ENCODE measurements around the gene SMYD5.

DNA sequence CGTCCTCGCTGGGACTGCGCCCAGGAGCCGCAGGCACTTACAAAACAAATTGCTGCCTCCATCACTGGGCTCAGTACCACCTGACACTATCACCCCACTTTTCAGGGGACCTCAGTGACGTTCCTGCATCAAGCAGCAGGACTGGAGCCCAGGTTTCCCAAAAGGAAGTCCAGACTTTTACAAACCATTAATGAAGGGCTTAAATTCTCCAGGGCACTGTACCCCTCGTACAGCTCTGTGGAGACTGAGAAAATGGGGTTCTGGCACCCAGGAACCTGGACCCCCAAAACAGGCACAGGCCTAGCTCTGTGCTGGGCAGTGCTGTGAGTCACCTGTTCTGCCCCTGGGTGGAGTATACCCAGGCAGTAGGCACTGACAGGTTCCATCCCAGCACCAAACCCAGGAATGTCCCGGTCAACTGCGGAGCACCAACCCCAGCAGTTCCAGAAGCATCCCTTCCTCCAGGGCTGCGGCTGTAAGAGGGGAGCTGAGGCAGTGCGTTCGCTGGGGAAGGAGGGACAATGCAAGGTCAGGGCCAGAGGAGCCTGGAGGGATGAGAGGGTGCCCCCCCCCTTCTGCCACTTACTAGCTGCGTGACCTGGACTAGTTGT, 36.3 kb upstream of the SMYD5 start:
- TF ChIP-seq, protein P1, sequence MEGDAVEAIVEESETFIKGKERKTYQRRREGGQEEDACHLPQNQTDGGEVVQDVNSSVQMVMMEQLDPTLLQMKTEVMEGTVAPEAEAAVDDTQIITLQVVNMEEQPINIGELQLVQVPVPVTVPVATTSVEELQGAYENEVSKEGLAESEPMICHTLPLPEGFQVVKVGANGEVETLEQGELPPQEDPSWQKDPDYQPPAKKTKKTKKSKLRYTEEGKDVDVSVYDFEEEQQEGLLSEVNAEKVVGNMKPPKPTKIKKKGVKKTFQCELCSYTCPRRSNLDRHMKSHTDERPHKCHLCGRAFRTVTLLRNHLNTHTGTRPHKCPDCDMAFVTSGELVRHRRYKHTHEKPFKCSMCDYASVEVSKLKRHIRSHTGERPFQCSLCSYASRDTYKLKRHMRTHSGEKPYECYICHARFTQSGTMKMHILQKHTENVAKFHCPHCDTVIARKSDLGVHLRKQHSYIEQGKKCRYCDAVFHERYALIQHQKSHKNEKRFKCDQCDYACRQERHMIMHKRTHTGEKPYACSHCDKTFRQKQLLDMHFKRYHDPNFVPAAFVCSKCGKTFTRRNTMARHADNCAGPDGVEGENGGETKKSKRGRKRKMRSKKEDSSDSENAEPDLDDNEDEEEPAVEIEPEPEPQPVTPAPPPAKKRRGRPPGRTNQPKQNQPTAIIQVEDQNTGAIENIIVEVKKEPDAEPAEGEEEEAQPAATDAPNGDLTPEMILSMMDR (conservative IDR thresholded peaks at IDR 0.05; ENCODE audit: low read depth, low read length): no peak
- TF ChIP-seq EZH2 (IDR thresholded peaks at IDR 0.05; ENCODE audit: borderline replicate concordance, low read depth, low read length, poor library complexity, severe bottlenecking): no peak

All from A673 (cell line).